Measurements from ENCODE around the gene TPCN2.

The TPCN2 gene

GRCh38 chr11:69106031-69106811 is 57.5 kb downstream of the TPCN2 start:
- H3K4me3 ChIP-seq (ENCODE audit: low read depth, low read length), result no peak overlapping the region
- no peak for TF ChIP-seq CTCF (IDR thresholded peaks at IDR 0.05; ENCODE audit: low read depth, low read length)

GRCh38 chr11:69107413-69107812 is 58.7 kb downstream of the TPCN2 start:
- H3K4me3 ChIP-seq (ENCODE audit: low read depth, low read length), result no peak overlapping the region
- TF ChIP-seq CTCF (IDR thresholded peaks at IDR 0.05; ENCODE audit: low read depth, low read length), result no peak

- no peak for TF ChIP-seq CTCF (IDR thresholded peaks at IDR 0.05; ENCODE audit: low read depth, low read length)
Measured at GRCh38 chr11:69108030-69108429, 59.3 kb downstream of the TPCN2 start.

GRCh38 chr11:69108559-69108958 is 59.8 kb downstream of the TPCN2 start:
- TF ChIP-seq CTCF (IDR thresholded peaks at IDR 0.05; ENCODE audit: low read depth, low read length), result no peak
- no peak overlapping the region for H3K4me3 ChIP-seq (ENCODE audit: low read depth, low read length)

More at GRCh38 chr11:69108030-69108429, 59.3 kb downstream of the TPCN2 start:
- no peak overlapping the region for H3K4me3 ChIP-seq (ENCODE audit: low read depth, low read length)

GRCh38 chr11:69109101-69109500 is 60.4 kb downstream of the TPCN2 start:
- no peak overlapping the region for H3K4me3 ChIP-seq (ENCODE audit: low read depth, low read length)
- TF ChIP-seq CTCF (IDR thresholded peaks at IDR 0.05; ENCODE audit: low read depth, low read length), result no peak

GRCh38 chr11:69110451-69110850 is 61.7 kb downstream of the TPCN2 start:
- H3K4me3 ChIP-seq (ENCODE audit: low read depth, low read length), result no peak overlapping the region
- no peak for TF ChIP-seq CTCF (IDR thresholded peaks at IDR 0.05; ENCODE audit: low read depth, low read length)

- H3K4me3 ChIP-seq (ENCODE audit: low read depth, low read length), result no peak overlapping the region
- no peak for TF ChIP-seq CTCF (IDR thresholded peaks at IDR 0.05; ENCODE audit: low read depth, low read length)
Measured at GRCh38 chr11:69111624-69112542, 63.2 kb downstream of the TPCN2 start.

Measured in WI38 (cell line).